A172 (cell line): Measurements from ENCODE around the gene ASTN2. TPM values are rescaled to one million over a fixed set of nuclear protein-coding genes. Genes with fewer than 3 reads are reported as not detected.

Experiments
- DNase-seq: peaks from one replicate; pipeline ENCODE4 v3.0.0-alpha.2; 2015; ENCODE audit warnings: low spot score
- total RNA-seq: library from RNA; depleted of rRNA; stranded (reverse); fragments of >200 nt; shearing (Covaris generic); gene quantifications from 2 replicates; pipeline ENCODE4 v1.2.3, GENCODE V29; 2014

ASTN2 gene
- total RNA-seq, 1 experiment from 2014 or later: 8.5 TPM

GRCh38 chr9:116674210-116674980, 740.5 kb downstream of the ASTN2 start:
- no peak for DNase-seq

- no peak for DNase-seq
These were observed 741.5 kb downstream of the ASTN2 start for GRCh38 chr9:116673375-116673774.

GRCh38 chr9:116671605-116672004, 743.3 kb downstream of the ASTN2 start:
- no peak for DNase-seq

GRCh38 chr9:116668970-116669695, 745.7 kb downstream of the ASTN2 start:
- no peak for DNase-seq

- no peak for DNase-seq
These were observed 751.3 kb downstream of the ASTN2 start for GRCh38 chr9:116663581-116663980.

GRCh38 chr9:116662646-116663310, 752.1 kb downstream of the ASTN2 start:
- no peak for DNase-seq

- peak; percentile 87 for DNase-seq
These were observed 753.6 kb downstream of the ASTN2 start for GRCh38 chr9:116661037-116661954.

GRCh38 chr9:116658265-116658664, 756.6 kb downstream of the ASTN2 start:
- no peak for DNase-seq

- no peak for DNase-seq
These were observed 757.9 kb downstream of the ASTN2 start for GRCh38 chr9:116656977-116657376.

GRCh38 chr9:116656501-116656971, 758.3 kb downstream of the ASTN2 start:
- no peak for DNase-seq

GRCh38 chr9:116654059-116654355, 760.9 kb downstream of the ASTN2 start:
- DNase-seq: no peak

- DNase-seq: no peak
These were observed 761.4 kb downstream of the ASTN2 start for GRCh38 chr9:116653348-116654058.

GRCh38 chr9:116647515-116647809, 767.4 kb downstream of the ASTN2 start:
- no peak for DNase-seq

- DNase-seq: peak; percentile 47
These were observed 768.0 kb downstream of the ASTN2 start for GRCh38 chr9:116646661-116647514.

- DNase-seq: no peak
These were observed 770.7 kb downstream of the ASTN2 start for GRCh38 chr9:116644091-116644688.

- DNase-seq: no peak
These were observed 771.2 kb downstream of the ASTN2 start for GRCh38 chr9:116643691-116644090.

GRCh38 chr9:116641292-116642059, 773.4 kb downstream of the ASTN2 start:
- DNase-seq: no peak

- no peak for DNase-seq
These were observed 775.6 kb downstream of the ASTN2 start for GRCh38 chr9:116639251-116639741.

- DNase-seq: no peak
These were observed 778.9 kb downstream of the ASTN2 start for GRCh38 chr9:116635908-116636307.
